ENCODE measurements around the gene STK32C. TPM values are rescaled to one million over a fixed set of nuclear protein-coding genes. Genes with fewer than 3 reads are reported as not detected.

Gene STK32C
- polyA plus RNA-seq, 1 donor from 2014 or later: 23.2 TPM

DNA sequence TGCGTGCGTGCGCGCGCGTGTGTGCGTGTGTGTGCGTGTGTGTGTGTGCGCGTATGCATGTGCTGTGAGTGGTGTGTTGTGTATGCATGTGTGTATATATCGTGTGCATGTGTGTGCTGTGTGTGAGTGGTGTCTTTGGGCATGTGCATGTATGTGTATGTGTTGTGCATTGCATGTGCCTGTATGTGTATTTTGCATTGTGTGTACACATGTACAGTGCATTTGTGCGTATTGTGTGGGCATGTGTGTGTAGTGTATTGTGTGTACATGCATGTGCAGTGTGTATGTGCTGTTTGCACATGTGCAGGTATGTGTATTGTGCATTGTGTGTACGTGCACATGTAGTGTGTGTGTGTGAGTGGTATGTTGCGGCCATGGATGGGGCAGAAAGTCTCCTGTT is 127.0 kb downstream of the STK32C start (continued):
- TF ChIP-seq REST (IDR thresholded peaks at IDR 0.05; ENCODE audit: borderline replicate concordance): no peak

DNA sequence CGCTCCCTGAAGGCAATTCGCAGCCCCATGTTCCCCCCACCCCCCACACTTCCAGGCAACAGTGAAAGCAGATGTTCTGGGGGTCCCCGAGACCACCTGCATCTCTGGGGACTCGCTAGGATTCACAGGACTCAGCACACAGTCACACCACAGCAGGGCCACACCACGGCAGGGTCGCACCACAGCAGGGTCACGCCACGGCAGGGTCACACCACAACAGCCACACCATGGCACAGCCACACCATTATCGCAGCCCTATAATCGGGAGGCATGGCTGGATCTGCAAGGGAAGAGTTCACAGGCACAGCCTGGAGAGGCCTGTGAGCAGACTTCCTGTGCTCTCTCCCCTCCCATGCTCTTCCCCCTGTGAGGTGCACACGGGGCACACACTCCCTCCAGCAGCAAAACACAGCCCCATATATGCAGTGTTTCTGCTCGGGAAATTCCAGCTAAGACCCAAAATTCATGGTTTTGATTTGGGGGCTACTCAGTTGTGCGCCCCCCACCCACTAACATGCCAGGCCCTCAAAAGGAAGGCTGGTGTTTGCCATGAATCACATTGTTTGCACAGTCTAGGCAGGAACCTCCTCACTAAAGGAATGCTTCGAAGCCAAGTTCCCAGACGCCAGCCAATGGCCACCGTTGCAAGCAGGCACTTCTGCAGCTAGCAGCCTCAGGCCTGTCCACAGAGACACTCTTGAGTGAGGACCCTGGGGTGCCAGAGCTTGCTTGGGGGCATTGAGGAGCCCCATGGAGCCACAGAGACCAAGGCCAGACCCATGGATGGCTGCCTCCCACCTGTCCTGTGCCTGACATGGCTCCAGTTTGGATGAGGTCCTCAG is 128.0 kb downstream of the STK32C start:
- H2AFZ ChIP-seq (ENCODE audit: low read depth, low read length): no peak overlapping the region

More for the DNA sequence above, 128.0 kb downstream of the STK32C start:
- no peaks in the 10 kb centered on the region for H3K79me2 ChIP-seq (replicated peaks; ENCODE audit: insufficient read depth, low read length)
- H3K36me3 ChIP-seq (ENCODE audit: insufficient read depth, low read length): no peaks in the 10 kb centered on the region
- H3F3A ChIP-seq (ENCODE audit: insufficient read depth, low read length, poor library complexity, severe bottlenecking): no peaks in the 10 kb centered on the region
- no peaks in the 10 kb centered on the region for H4K20me1 ChIP-seq (ENCODE audit: insufficient read depth)
- TF ChIP-seq REST (IDR thresholded peaks at IDR 0.05; ENCODE audit: borderline replicate concordance): no peak
- TF ChIP-seq EZH2 (IDR thresholded peaks at IDR 0.05; ENCODE audit: borderline replicate concordance, insufficient read depth, low read length, poor library complexity, severe bottlenecking): no peak
- H3K4me2 ChIP-seq (ENCODE audit: low read length): no peak overlapping the region
- peaks cover 8% of the 10 kb centered on the region for H3K27me3 ChIP-seq (ENCODE audit: insufficient read depth, low read depth, low read length)
- no peaks in the 10 kb centered on the region for H3K9me3 ChIP-seq (ENCODE audit: low read length)
- no peak overlapping the region for H3K9ac ChIP-seq (ENCODE audit: low read length)
- no peaks in the 10 kb centered on the region for H3K9me2 ChIP-seq (ENCODE audit: insufficient read depth, low read length)
- no peak overlapping the region for H3K27ac ChIP-seq (ENCODE audit: low read length)
- H3K4me3 ChIP-seq (ENCODE audit: low read length): no peak overlapping the region

Data from neural cell (in vitro differentiated cells).